ENCODE measurements around the gene S100A5. TPM values are rescaled to one million over a fixed set of nuclear protein-coding genes. Genes with fewer than 3 reads are reported as not detected.

Gene S100A5
- total RNA-seq, 4 donors from 2014 or later, result not detected

DNA sequence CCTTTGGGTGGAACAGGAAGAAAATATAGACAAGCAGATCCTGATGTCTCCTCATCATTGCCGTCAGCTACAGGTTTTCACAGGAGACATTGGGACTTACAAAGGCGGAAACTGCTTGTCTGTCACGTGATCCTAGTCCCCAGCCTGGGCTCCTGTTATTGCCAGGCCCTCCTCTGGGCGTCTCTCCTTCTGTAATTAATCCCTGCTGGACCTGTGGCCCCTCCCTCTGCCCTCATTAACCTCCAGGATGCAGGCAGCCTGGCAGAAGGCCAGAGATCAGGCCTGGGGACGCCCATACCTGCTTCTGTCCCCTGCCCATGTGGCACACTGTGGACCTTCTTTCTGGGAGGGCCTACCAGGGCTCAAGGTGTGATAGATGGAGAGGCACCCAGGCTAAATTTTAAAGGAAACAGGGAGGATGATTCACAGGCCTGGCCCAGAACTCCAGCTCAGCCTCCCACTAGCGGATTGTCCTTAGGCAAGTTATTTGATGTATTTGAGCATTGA lies 2.4 kb downstream of the S100A5 start:
- Histone ChIP-seq H3K27me3 (no peaks in the 10 kb centered on the region), H3K4me3 (no peak overlapping the region), H3K4me1 (peaks cover 10 to 26% of the 10 kb centered on the region in 2 donors), H3K9me3 (no peaks in the 10 kb centered on the region), H3K27ac (peak overlapping the region in 2 of 4 donors; percentile 5 to 19), H3K36me3 (no peaks in the 10 kb centered on the region)
- TF ChIP-seq, protein P1, sequence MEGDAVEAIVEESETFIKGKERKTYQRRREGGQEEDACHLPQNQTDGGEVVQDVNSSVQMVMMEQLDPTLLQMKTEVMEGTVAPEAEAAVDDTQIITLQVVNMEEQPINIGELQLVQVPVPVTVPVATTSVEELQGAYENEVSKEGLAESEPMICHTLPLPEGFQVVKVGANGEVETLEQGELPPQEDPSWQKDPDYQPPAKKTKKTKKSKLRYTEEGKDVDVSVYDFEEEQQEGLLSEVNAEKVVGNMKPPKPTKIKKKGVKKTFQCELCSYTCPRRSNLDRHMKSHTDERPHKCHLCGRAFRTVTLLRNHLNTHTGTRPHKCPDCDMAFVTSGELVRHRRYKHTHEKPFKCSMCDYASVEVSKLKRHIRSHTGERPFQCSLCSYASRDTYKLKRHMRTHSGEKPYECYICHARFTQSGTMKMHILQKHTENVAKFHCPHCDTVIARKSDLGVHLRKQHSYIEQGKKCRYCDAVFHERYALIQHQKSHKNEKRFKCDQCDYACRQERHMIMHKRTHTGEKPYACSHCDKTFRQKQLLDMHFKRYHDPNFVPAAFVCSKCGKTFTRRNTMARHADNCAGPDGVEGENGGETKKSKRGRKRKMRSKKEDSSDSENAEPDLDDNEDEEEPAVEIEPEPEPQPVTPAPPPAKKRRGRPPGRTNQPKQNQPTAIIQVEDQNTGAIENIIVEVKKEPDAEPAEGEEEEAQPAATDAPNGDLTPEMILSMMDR (IDR thresholded peaks at IDR 0.05 in 4 of 5, conservative IDR thresholded peaks at IDR 0.05 in 1 of 5), result no peak
- no peak for TF ChIP-seq POLR2A (IDR thresholded peaks at IDR 0.05)
- no peak for DNase-seq
- intact Hi-C loops (cut with DNase I; ENCODE audit: low total_unique reads) (no loop called here), in situ Hi-C loops (cut with MboI; ENCODE audit: low sequenced_read_pairs in 4 of 4) (loop anchor here in 1 of 4 donors (25.0 kb wide), 1 partner anchor 449 kb away; the partner anchor contains the start of genes JTB, RAB13 and RPS27)
- ATAC-seq, result no peak

DNA sequence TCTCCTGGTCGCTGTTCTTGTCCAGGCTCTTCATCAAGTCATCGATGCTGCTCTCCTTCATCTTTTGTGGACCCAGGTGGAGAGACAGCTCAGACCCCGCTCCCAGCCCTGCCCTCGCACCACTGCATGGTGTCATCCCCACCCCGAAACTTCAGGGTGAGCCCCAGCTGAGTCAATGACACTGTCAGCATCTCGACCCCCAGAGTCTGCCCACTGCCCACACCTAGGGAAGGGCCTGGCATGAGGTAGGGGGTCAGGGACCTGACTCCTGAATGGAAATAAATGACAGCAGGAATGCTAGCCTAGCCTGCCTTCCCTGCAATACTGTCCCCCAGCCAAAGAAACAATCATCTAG lies 3.4 kb downstream of the S100A5 start:
- DNase-seq (no peak), ATAC-seq (no peak)
- H3K27me3 ChIP-seq, result no peaks in the 10 kb centered on the region
- intact Hi-C loops (cut with DNase I; ENCODE audit: low total_unique reads) (no loop called here), in situ Hi-C loops (cut with MboI; ENCODE audit: low sequenced_read_pairs in 4 of 4) (loop anchor here in 1 of 4 donors (25.0 kb wide), 1 partner anchor 450 kb away; the partner anchor contains the start of genes JTB, RAB13 and RPS27)
- TF ChIP-seq POLR2A (IDR thresholded peaks at IDR 0.05), result no peak
- TF ChIP-seq, protein P1 (IDR thresholded peaks at IDR 0.05 in 4 of 5, conservative IDR thresholded peaks at IDR 0.05 in 1 of 5), result no peak
- no peak overlapping the region for H3K27ac ChIP-seq
- no peaks in the 10 kb centered on the region for H3K36me3 ChIP-seq
- H3K4me1 ChIP-seq, result peaks cover 10 to 28% of the 10 kb centered on the region in 2 donors
- no peak overlapping the region for H3K4me3 ChIP-seq
- H3K9me3 ChIP-seq, result no peaks in the 10 kb centered on the region

DNA sequence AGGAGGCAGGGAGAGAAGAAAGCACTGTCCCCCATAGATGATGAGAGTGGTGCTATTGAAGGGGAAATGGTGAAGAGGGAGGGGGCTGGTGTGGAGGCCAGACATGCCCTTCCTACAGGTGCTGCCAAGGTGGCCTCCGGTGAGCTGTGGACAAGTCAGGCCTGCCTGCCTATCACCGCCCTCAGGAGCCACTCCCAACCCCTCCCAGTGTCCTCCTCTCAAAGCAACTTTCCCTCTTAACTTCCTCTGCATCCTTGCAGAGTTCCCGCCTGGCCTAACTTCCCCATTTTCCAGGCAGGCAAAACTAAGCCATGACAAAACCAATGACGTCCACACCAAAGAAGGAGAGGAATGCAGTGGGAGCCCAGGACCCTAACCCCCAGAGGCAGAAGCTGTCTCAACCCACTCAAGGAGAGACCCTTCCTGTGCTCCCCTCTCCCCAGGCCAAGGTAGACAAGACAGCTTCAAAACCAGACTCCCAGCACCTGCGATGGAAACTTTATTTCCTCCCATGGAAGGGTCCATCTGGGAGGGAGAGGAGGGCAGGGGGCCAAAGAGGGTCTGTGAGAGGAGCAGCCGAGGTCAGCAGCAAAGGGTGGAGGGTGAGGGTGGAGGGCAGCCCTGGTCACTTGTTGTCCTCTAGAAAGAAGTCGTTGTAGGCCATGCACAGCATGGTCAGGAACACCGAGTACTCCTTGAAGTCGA lies 3.9 kb downstream of the S100A5 start:
- no peak for ATAC-seq
- in situ Hi-C loops (cut with MboI; ENCODE audit: low sequenced_read_pairs in 4 of 4) (loop anchor here in 1 of 4 donors (25.0 kb wide), 1 partner anchor 450 kb away; the partner anchor contains the start of genes JTB, RAB13 and RPS27), intact Hi-C loops (cut with DNase I; ENCODE audit: low total_unique reads) (no loop called here)
- no peaks in the 10 kb centered on the region for H3K27me3 ChIP-seq
- H3K4me1 ChIP-seq, result peaks cover 10 to 28% of the 10 kb centered on the region in 2 donors
- H3K9me3 ChIP-seq, result no peaks in the 10 kb centered on the region
- H3K4me3 ChIP-seq, result peak overlapping the region; percentile 54 to 70 (median 65)
- DNase-seq, result peak in 1 of 2 donors; percentile 45
- TF ChIP-seq POLR2A (IDR thresholded peaks at IDR 0.05), result no peak
- TF ChIP-seq, protein P1 (IDR thresholded peaks at IDR 0.05 in 4 of 5, conservative IDR thresholded peaks at IDR 0.05 in 1 of 5), result no peak
- no peaks in the 10 kb centered on the region for H3K36me3 ChIP-seq
- H3K27ac ChIP-seq, result peak overlapping the region; percentile 82 to 92 (median 86)

DNA sequence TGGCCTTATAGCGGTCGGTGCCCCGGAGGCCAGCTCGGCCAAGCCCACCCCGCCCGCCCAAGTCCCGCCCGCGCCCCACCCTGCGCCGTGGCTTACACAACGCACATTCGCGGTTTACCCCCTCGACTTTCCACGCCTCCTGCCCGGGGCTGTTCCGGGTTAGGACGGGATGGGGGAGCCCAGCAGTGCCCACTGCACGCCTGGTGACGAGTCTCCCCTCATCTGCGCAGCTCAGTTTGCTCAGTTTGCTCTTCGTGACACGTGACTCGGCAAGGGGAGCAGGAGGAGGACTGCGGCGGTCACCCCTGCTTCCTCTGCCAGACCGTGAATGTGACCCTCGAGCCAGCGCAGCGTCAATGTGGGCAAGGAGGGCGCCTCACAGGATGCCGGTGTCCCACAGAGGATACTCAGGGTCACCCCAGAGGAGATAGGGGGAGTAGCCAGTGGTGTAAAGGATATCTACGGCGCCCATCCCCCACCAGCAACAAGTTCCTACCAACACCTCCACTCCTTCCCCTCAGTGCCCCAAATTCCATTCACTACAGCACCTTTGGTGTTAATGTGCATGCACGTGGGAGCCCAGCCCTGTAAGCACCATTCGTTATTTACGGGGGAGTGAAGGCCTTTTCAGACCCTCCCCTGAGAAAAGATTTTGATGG lies 4.6 kb downstream of the S100A5 start:
- peak; percentile 59 to 62 for TF ChIP-seq POLR2A (IDR thresholded peaks at IDR 0.05)
- TF ChIP-seq, protein P1 (IDR thresholded peaks at IDR 0.05 in 4 of 5, conservative IDR thresholded peaks at IDR 0.05 in 1 of 5), result no peak
- ATAC-seq (peak; percentile 50 to 61), DNase-seq (peak; percentile 65 to 83)
- H3K4me1 ChIP-seq, result peaks cover 10 to 28% of the 10 kb centered on the region in 2 donors
- H3K27ac ChIP-seq, result peak overlapping the region; percentile 82 to 92 (median 86)
- intact Hi-C loops (cut with DNase I; ENCODE audit: low total_unique reads) (no loop called here), in situ Hi-C loops (cut with MboI; ENCODE audit: low sequenced_read_pairs in 4 of 4) (loop anchor here in 1 of 4 donors (25.0 kb wide), 1 partner anchor 451 kb away; the partner anchor contains the start of genes JTB, RAB13 and RPS27)
- H3K36me3 ChIP-seq, result no peaks in the 10 kb centered on the region
- H3K4me3 ChIP-seq, result peak overlapping the region; percentile 54 to 70 (median 65)
- H3K9me3 ChIP-seq, result no peaks in the 10 kb centered on the region
- H3K27me3 ChIP-seq, result no peaks in the 10 kb centered on the region

Data from gastrocnemius medialis (tissue), 4 donors.